ENCODE measurements around the gene WDR33.

Gene WDR33

GRCh38 chr2:127656569-127657231 is 154.3 kb downstream of the WDR33 start:
- H3K36me3 ChIP-seq (ENCODE audit: insufficient read depth), result no peaks in the 10 kb centered on the region
- H3K9ac ChIP-seq, result no peak overlapping the region
- no peak overlapping the region for H3K4me2 ChIP-seq
- H2AFZ ChIP-seq (ENCODE audit: low read depth), result no peak overlapping the region
- no peaks in the 10 kb centered on the region for H3K4me1 ChIP-seq (ENCODE audit: low read depth, poor library complexity, severe bottlenecking)
- H3K4me3 ChIP-seq (IDR thresholded peaks at IDR 0.05; ENCODE audit: insufficient read depth, low read depth, low read length), result no peak overlapping the region
- H3K79me2 ChIP-seq (ENCODE audit: insufficient read depth, low read depth), result no peaks in the 10 kb centered on the region
- no peak overlapping the region for H3K27ac ChIP-seq
- no peak for TF ChIP-seq CTCF (conservative IDR thresholded peaks at IDR 0.05; ENCODE audit: low read depth, low read length)
- no peaks in the 10 kb centered on the region for H3K27me3 ChIP-seq (ENCODE audit: insufficient read depth, low read depth)
- no peaks in the 10 kb centered on the region for H4K20me1 ChIP-seq (ENCODE audit: insufficient read depth)

GRCh38 chr2:127655209-127656073 is 155.5 kb downstream of the WDR33 start:
- Histone ChIP-seq H3K4me2 (no peak overlapping the region), H2AFZ (ENCODE audit: low read depth) (no peak overlapping the region), H3K4me3 (IDR thresholded peaks at IDR 0.05; ENCODE audit: insufficient read depth, low read depth, low read length) (no peak overlapping the region), H3K9ac (no peak overlapping the region), H3K79me2 (ENCODE audit: insufficient read depth, low read depth) (no peaks in the 10 kb centered on the region), H3K36me3 (ENCODE audit: insufficient read depth) (no peaks in the 10 kb centered on the region), H4K20me1 (ENCODE audit: insufficient read depth) (no peaks in the 10 kb centered on the region), H3K27me3 (ENCODE audit: insufficient read depth, low read depth) (no peaks in the 10 kb centered on the region), H3K27ac (no peak overlapping the region), H3K4me1 (ENCODE audit: low read depth, poor library complexity, severe bottlenecking) (no peaks in the 10 kb centered on the region)
- no peak for TF ChIP-seq CTCF (conservative IDR thresholded peaks at IDR 0.05; ENCODE audit: low read depth, low read length)

GRCh38 chr2:127654838-127655175 is 156.2 kb downstream of the WDR33 start:
- Histone ChIP-seq H3K4me1 (ENCODE audit: low read depth, poor library complexity, severe bottlenecking) (no peaks in the 10 kb centered on the region), H3K27ac (no peak overlapping the region), H2AFZ (ENCODE audit: low read depth) (no peak overlapping the region), H3K27me3 (ENCODE audit: insufficient read depth, low read depth) (no peaks in the 10 kb centered on the region), H3K36me3 (ENCODE audit: insufficient read depth) (no peaks in the 10 kb centered on the region), H3K9ac (no peak overlapping the region), H3K4me3 (IDR thresholded peaks at IDR 0.05; ENCODE audit: insufficient read depth, low read depth, low read length) (no peak overlapping the region), H4K20me1 (ENCODE audit: insufficient read depth) (no peaks in the 10 kb centered on the region), H3K4me2 (no peak overlapping the region), H3K79me2 (ENCODE audit: insufficient read depth, low read depth) (no peaks in the 10 kb centered on the region)
- TF ChIP-seq CTCF (conservative IDR thresholded peaks at IDR 0.05; ENCODE audit: low read depth, low read length), result no peak

GRCh38 chr2:127654084-127654837 is 156.7 kb downstream of the WDR33 start:
- H3K4me3 ChIP-seq (IDR thresholded peaks at IDR 0.05; ENCODE audit: insufficient read depth, low read depth, low read length), result no peak overlapping the region
- no peaks in the 10 kb centered on the region for H4K20me1 ChIP-seq (ENCODE audit: insufficient read depth)
- no peaks in the 10 kb centered on the region for H3K27me3 ChIP-seq (ENCODE audit: insufficient read depth, low read depth)
- H3K27ac ChIP-seq, result no peak overlapping the region
- TF ChIP-seq CTCF (conservative IDR thresholded peaks at IDR 0.05; ENCODE audit: low read depth, low read length), result no peak
- no peaks in the 10 kb centered on the region for H3K36me3 ChIP-seq (ENCODE audit: insufficient read depth)
- H3K4me1 ChIP-seq (ENCODE audit: low read depth, poor library complexity, severe bottlenecking), result no peaks in the 10 kb centered on the region
- no peaks in the 10 kb centered on the region for H3K79me2 ChIP-seq (ENCODE audit: insufficient read depth, low read depth)
- no peak overlapping the region for H2AFZ ChIP-seq (ENCODE audit: low read depth)
- no peak overlapping the region for H3K4me2 ChIP-seq
- no peak overlapping the region for H3K9ac ChIP-seq
